HG03520 (cell line): ENCODE measurements around the gene NDP.

Experiments used
- ATAC-seq: cut with Tn5 transposase; IDR thresholded peaks from one replicate; pipeline ENCODE4 v1.9.1; 2021; ENCODE audit warnings: mild to moderate bottlenecking, moderate library complexity; ENCODE audit not compliant: unreplicated experiment

The NDP gene

GRCh38 chrX:43973249-43974099 is at the start of gene NDP:
TSS of gene NDP (minus strand) at chrX:43973390. CDS start at chrX:43958645, 14,745 bp downstream.
- no peak for ATAC-seq

- ATAC-seq = no peak
These were observed 49.8 kb upstream of the NDP start for GRCh38 chrX:44022964-44023363.

GRCh38 chrX:44020693-44021092 is 47.5 kb upstream of the NDP start:
- ATAC-seq = no peak

GRCh38 chrX:44019911-44020310 is 46.7 kb upstream of the NDP start:
- no peak for ATAC-seq

GRCh38 chrX:44017676-44018075 is 44.5 kb upstream of the NDP start:
- no peak for ATAC-seq

GRCh38 chrX:44016906-44017305 is 43.7 kb upstream of the NDP start:
- no peak for ATAC-seq

GRCh38 chrX:44012484-44013096 is 39.4 kb upstream of the NDP start:
- ATAC-seq = no peak

GRCh38 chrX:44011506-44011905 is 38.3 kb upstream of the NDP start:
- ATAC-seq = no peak

- ATAC-seq = no peak
These were observed 37.4 kb upstream of the NDP start for GRCh38 chrX:44010626-44011025.

GRCh38 chrX:44006081-44006480 is 32.9 kb upstream of the NDP start:
- ATAC-seq = no peak

GRCh38 chrX:44003975-44004374 is 30.8 kb upstream of the NDP start:
- no peak for ATAC-seq

- ATAC-seq = no peak
These were observed 29.4 kb upstream of the NDP start for GRCh38 chrX:44002567-44002966.

- no peak for ATAC-seq
These were observed 25.2 kb upstream of the NDP start for GRCh38 chrX:43998374-43998773.

GRCh38 chrX:43996491-43996890 is 23.3 kb upstream of the NDP start:
- ATAC-seq = no peak

GRCh38 chrX:43986083-43986482 is 12.9 kb upstream of the NDP start:
- ATAC-seq = no peak

GRCh38 chrX:43985511-43985910 is 12.3 kb upstream of the NDP start:
- no peak for ATAC-seq

- no peak for ATAC-seq
These were observed 5.0 kb upstream of the NDP start for GRCh38 chrX:43978226-43978625.

GRCh38 chrX:43976205-43976604 is 3.0 kb upstream of the NDP start:
- no peak for ATAC-seq

GRCh38 chrX:43975796-43976195 is 2.6 kb upstream of the NDP start:
- no peak for ATAC-seq

GRCh38 chrX:43974741-43975465 is 1.7 kb upstream of the NDP start:
- ATAC-seq = no peak

GRCh38 chrX:43974100-43974475 is 898 bp upstream of the NDP start:
- ATAC-seq = no peak
